HEK293T (cell line): ENCODE measurements around the gene CD38.

Experiments used
- ARNT ChIP-seq: fragments of 450-650 bp; IDR thresholded peaks from 2 replicates; pipeline ENCODE4 v1.6.1; 2017; ENCODE audit warnings: mild to moderate bottlenecking
- BHLHE40 ChIP-seq: fragments of 450-650 bp; IDR thresholded peaks from 2 replicates; pipeline ENCODE4 v1.6.1; 2016; ENCODE audit warnings: mild to moderate bottlenecking, moderate library complexity, borderline replicate concordance
- ELF4 ChIP-seq: fragments of 450-650 bp; IDR thresholded peaks from 2 replicates; pipeline ENCODE4 v1.6.1; 2017; ENCODE audit warnings: antibody characterized with exemption
- FOXK2 ChIP-seq: fragments of 450-650 bp; IDR thresholded peaks from 2 replicates; pipeline ENCODE4 v1.6.1; 2016; ENCODE audit warnings: mild to moderate bottlenecking
- FOXM1 ChIP-seq: fragments of 450-650 bp; IDR thresholded peaks from 2 replicates; pipeline ENCODE4 v1.6.1; 2017; ENCODE audit warnings: mild to moderate bottlenecking, borderline replicate concordance
- HDGF ChIP-seq: fragments of 450-650 bp; IDR thresholded peaks from 2 replicates; pipeline ENCODE4 v1.6.1; 2017; ENCODE audit warnings: antibody characterized with exemption, borderline replicate concordance
- PKNOX1 ChIP-seq: fragments of 450-650 bp; IDR thresholded peaks from 2 replicates; pipeline ENCODE4 v1.6.1; 2016
- SP1 ChIP-seq: fragments of 450-650 bp; IDR thresholded peaks from 2 replicates; pipeline ENCODE4 v1.6.1; 2017
- SUZ12 ChIP-seq: fragments of 450-650 bp; IDR thresholded peaks from 2 replicates; pipeline ENCODE4 v1.6.1; 2016; ENCODE audit warnings: mild to moderate bottlenecking
- TARDBP ChIP-seq: fragments of 450-650 bp; IDR thresholded peaks from 2 replicates; pipeline ENCODE4 v1.6.1; 2016
- ZNF384 ChIP-seq: fragments of 450-650 bp; IDR thresholded peaks from 2 replicates; pipeline ENCODE4 v1.6.1; 2016

GRCh38 chr4:15749001-15749400 lies 29.1 kb upstream of the CD38 start:
- no peak for TF ChIP-seq ARNT
- TF ChIP-seq ZNF384, result no peak
- no peak for TF ChIP-seq ELF4
- no peak for TF ChIP-seq FOXK2
- TF ChIP-seq BHLHE40, result no peak
- no peak for TF ChIP-seq HDGF
- TF ChIP-seq TARDBP, result no peak
- no peak for TF ChIP-seq SUZ12
- no peak for TF ChIP-seq SP1
- TF ChIP-seq FOXM1, result no peak
- no peak for TF ChIP-seq PKNOX1
